AG20443 (cell line): ENCODE data around the gene TSPAN17.

ENCODE experiments used
- DNase-seq: peaks from one replicate; pipeline ENCODE4 v3.0.0; 2012; ENCODE audit warnings: low spot score, mixed read lengths

Gene TSPAN17

GRCh38 chr5:176660530-176660859 lies 13.2 kb downstream of the TSPAN17 start:
- DNase-seq = no peak

GRCh38 chr5:176660860-176661641 lies 13.8 kb downstream of the TSPAN17 start:
- DNase-seq = peak; percentile 94

DNA sequence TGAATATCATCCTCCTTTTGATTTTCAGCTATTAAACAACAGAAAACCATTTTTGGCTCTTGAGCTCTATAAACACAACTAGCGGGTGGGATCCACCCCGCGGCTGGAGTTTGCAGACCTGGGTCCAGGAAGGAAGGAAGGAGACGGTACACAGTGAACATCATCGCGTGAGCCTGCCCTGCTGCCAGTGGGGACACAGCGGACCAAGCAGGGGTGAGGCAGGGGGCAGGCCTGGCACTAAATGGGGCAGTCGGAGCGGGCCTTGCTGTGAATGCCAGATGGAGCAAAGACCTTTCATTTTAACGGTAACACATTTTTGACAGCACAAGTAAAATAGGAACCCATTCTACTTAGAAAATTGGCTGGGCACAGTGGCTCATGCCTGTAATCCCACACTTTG lies 14.4 kb downstream of the TSPAN17 start:
- no peak for DNase-seq

GRCh38 chr5:176662371-176663333 lies 15.4 kb downstream of the TSPAN17 start:
- DNase-seq = no peak

GRCh38 chr5:176663566-176663965 lies 16.3 kb downstream of the TSPAN17 start:
- DNase-seq = no peak

DNA sequence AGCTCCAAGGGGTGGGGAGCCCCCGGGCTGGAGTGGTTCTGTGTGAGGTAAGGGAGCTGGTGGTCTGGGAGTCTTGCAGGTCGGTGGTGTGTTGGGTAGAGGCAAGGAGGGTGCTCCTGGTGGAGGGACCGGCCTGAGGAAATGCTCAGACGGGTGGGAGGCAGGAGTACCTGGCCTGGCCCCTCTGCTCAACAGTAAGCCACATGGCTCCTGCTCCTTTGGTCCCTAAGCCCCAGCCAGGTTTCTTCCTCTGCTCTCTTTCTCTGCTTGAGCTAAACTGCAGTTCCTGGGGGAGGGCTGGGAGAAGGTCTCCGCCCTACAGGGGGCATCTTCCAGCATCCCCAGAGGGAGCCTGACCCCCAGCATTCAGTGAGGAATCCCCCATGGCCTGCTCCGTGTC lies 17.2 kb downstream of the TSPAN17 start:
- DNase-seq = no peak

- no peak for DNase-seq
Measured at GRCh38 chr5:176664886-176665285, 17.6 kb downstream of the TSPAN17 start.

DNA sequence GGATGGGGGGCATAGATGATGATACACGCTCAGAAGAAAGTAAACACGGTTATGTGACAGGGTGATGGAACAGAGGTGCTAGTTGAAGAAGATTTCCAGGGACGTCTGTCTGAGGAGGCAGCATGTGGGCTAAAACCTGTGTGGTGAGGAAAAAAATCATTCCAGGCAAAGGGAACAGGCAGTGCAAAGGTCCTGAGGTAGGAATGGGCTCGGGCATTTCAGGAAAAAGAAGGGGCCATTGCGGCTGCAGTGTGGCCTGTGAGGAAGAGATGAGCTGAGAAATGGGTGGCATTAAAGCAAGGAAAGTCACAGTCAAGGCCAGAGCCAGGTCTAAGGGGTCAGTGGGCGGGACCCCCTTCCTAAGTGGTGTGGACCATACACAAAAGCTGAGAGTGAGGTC lies 18.2 kb downstream of the TSPAN17 start:
- no peak for DNase-seq

DNA sequence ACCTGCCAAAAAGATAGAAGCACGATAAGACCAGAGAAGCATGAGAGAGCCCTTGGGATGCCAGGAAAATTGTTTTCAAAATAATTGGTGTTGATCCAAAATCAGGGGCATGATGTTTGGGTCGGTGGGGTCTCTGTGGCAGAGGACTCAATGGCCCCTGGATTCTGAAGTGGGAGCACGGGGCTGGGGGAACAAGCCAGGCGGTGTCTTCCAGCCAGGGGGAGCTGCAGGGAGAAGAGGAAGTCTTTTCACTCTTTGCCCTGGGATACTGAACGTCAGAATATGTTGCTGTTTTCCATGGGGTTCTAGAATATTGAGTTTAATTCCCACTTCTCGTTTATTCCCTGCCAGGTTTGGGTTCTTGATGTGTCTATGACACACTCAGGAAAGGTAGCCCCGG lies 20.4 kb downstream of the TSPAN17 start:
- no peak for DNase-seq

GRCh38 chr5:176670449-176670848 lies 23.2 kb downstream of the TSPAN17 start:
- no peak for DNase-seq

- no peak for DNase-seq
Measured at GRCh38 chr5:176671399-176671798, 24.1 kb downstream of the TSPAN17 start.

DNA sequence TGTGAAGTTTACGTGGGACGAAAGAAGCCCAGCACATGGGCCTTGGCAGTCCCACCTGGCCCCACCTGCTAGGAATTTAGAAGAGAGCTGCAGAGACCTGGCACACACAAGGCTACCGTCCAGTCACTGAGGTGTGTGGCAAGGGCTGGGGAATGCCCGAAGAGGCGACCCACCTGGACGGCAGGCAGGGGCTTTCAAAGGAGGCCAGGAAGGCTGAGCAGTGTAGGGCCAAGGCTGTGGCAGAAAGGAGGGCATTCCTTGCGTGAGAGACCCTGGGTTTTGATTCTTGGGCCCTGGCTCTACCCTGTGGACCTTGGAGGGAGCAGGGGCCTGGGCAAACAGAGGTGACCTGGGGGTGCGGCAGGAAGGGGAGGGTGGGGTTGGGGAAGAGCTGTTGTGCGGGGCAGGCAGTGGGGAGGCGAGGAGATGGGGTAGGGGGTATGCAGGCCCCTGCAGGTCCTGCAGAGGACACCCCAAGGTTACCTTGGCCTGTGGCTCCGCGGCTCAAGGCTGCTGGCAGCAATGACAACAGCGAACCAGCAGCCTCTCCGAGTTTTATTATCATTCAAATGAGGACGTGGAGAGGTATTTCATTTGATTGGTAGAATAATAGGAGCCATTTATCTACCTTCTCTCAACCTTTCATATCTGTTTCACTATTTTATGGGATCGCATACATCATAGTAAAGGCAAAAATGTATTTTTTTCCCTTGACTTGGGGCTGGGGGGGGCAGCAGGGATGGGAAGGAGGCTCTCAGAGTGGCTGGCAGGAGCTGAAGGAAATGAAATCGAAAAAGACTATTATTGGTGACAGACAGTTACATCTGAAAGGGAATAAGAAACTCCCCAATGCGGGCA lies 24.8 kb downstream of the TSPAN17 start:
- DNase-seq = no peak

GRCh38 chr5:176673651-176674583 lies 26.6 kb downstream of the TSPAN17 start:
- no peak for DNase-seq

DNA sequence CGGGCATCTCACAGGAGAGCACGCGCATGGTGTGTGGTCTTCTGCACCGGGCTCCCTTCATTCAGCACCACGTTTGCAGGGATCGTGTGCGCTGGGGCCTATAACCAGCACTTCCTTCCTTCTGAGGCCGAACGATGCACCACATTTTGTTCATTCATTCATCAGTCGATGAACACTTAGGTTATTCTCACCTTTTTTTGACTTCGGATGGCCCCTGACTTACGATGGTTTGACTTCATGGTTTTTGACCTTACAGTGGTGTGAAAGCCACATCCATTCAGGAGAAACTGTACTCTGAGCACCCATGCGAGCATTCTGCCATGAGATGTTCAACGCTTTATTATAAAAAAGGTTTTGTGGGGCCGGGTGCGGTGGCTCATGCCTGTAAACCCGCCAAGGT lies 27.5 kb downstream of the TSPAN17 start:
- no peak for DNase-seq

- peak; percentile 55 for DNase-seq
Measured at GRCh38 chr5:176675676-176676360, 28.5 kb downstream of the TSPAN17 start.

DNA sequence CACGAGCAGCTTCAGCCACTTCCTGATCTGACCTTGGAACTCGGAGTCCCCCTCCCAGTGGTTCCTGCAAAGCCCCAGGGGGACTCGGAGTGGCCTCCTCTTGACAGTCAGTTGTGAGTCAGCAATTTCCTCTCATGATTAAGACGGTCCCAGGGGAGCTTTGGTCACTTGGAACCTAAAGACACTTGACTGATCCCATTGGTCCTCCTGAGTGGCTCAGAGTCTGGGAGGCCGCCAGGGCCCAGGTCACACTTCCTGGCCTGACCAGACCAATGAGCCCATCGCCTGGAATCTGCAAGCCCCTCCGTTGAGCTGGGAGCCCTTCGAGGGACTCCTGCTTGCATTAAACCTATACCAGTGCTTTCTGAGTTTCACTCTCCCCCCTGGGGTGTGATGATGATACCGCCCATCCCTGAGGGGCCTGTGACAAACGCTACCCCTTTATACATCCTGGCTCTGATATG lies 29.1 kb downstream of the TSPAN17 start:
- DNase-seq = peak; percentile 47

GRCh38 chr5:176677209-176677939 lies 30.1 kb downstream of the TSPAN17 start:
- DNase-seq = peak; percentile 39

DNA sequence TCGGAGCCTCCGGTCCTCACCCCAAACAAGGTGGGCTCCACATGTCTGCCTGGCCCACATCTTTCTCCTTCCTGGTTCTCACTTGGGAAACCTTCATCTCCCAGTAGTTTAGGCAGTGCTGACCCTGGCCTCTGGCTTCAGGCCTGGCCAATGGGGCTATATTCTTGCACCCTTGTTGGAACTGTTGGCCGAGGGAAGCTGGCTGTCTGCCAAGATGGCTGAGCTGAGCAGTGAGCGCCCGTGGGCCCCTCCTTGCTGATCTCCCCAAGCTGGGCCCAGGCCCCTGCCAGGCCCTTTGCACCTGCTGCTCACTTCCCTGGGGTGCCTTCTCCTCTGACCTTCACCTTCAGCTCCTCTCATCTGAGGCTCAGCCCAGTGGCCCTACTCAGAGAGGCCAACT lies 31.3 kb downstream of the TSPAN17 start:
- DNase-seq = no peak

GRCh38 chr5:176679365-176680225 lies 32.3 kb downstream of the TSPAN17 start:
- DNase-seq = no peak
